Keratinocyte (primary cell): ENCODE data around the gene PHOSPHO1. TPM values are rescaled to one million over a fixed set of nuclear protein-coding genes. Genes with fewer than 3 reads are reported as not detected.

Experiments
- DNase-seq: peaks from one replicate; pipeline ENCODE4 v3.0.0-alpha.2; 2011; ENCODE audit warnings: low read depth, missing footprints, low spot score
- FAIRE-seq: peaks from 2 replicates; lab custom pipeline; 2011; peaks lifted over from hg19 to GRCh38; lab: Jason Lieb, UNC
- H2AFZ ChIP-seq: 2 replicates; pipeline ENCODE4 v1.6.0; 2012; ENCODE audit warnings: low read length, control low read depth, inconsistent platforms; ENCODE audit not compliant: control insufficient read depth
- H3K27ac ChIP-seq: 2 replicates; pipeline ENCODE4 v1.5.1; 2011; ENCODE audit warnings: low read length; ENCODE audit not compliant: control insufficient read depth, insufficient read depth
- H3K27me3 ChIP-seq: 3 replicates; pipeline ENCODE4 v1.6.0; 2011; ENCODE audit warnings: low read length; ENCODE audit not compliant: control insufficient read depth, insufficient read depth; ENCODE audit errors: extremely low read depth
- H3K36me3 ChIP-seq, 2 experiments: 2 replicates in 1 of 2; 3 replicates in 1 of 2; pipeline ENCODE4 v1.5.1; 2011; ENCODE audit warnings: low read length in 2 of 2, mild to moderate bottlenecking in 1 of 2; ENCODE audit not compliant: control insufficient read depth in 2 of 2, insufficient read depth in 2 of 2; ENCODE audit errors: extremely low read depth in 1 of 2
- H3K4me1 ChIP-seq: 3 replicates; pipeline ENCODE4 v1.5.1; 2011; ENCODE audit warnings: low read length; ENCODE audit not compliant: control insufficient read depth, insufficient read depth; ENCODE audit errors: extremely low read depth
- H3K4me2 ChIP-seq: 3 replicates; pipeline ENCODE4 v1.6.0; 2011; ENCODE audit warnings: low read depth, low read length; ENCODE audit not compliant: control insufficient read depth, insufficient read depth; ENCODE audit errors: extremely low read depth
- H3K4me3 ChIP-seq, 3 experiments: fragments of 200-600 bp in 1 of 3; sonication (generic) in 1 of 3; 2 replicates in 2 of 3; 3 replicates in 1 of 3; pipeline ENCODE4 v1.5.1; 2011 to 2016; ENCODE audit warnings: low read length in 3 of 3, mild to moderate bottlenecking in 3 of 3, control low read depth in 2 of 3, inconsistent platforms in 1 of 3, low read depth in 1 of 3, mixed read lengths in 1 of 3, mixed run types in 1 of 3, moderate library complexity in 1 of 3; ENCODE audit not compliant: control insufficient read depth in 2 of 3, insufficient read depth in 2 of 3; ENCODE audit errors: extremely low read depth in 1 of 3
- H3K79me2 ChIP-seq: 2 replicates; pipeline ENCODE4 v1.6.0; 2012; ENCODE audit warnings: low read length; ENCODE audit not compliant: control insufficient read depth, insufficient read depth
- H3K9ac ChIP-seq: 3 replicates; pipeline ENCODE4 v1.6.0; 2011; ENCODE audit warnings: low read length; ENCODE audit not compliant: control insufficient read depth, insufficient read depth; ENCODE audit errors: extremely low read depth
- H3K9me1 ChIP-seq: 3 replicates; pipeline ENCODE4 v1.6.0; 2011; ENCODE audit warnings: low read length; ENCODE audit not compliant: control insufficient read depth, insufficient read depth; ENCODE audit errors: extremely low read depth
- H3K9me3 ChIP-seq: 2 replicates; pipeline ENCODE4 v1.5.1; 2012; ENCODE audit warnings: low read depth, low read length; ENCODE audit not compliant: control insufficient read depth
- H4K20me1 ChIP-seq: 3 replicates; pipeline ENCODE4 v1.6.0; 2011; ENCODE audit warnings: low read length; ENCODE audit not compliant: control insufficient read depth, insufficient read depth; ENCODE audit errors: extremely low read depth
- CTCF ChIP-seq, 3 experiments: IDR thresholded peaks in 1 of 3; conservative IDR thresholded peaks in 1 of 3; optimal IDR thresholded peaks in 1 of 3; 2 replicates in 2 of 3; 3 replicates in 1 of 3; pipeline versions ENCODE3 to v1.5.1; 2011; ENCODE audit warnings: low read length in 3 of 3, mild to moderate bottlenecking in 3 of 3, moderate library complexity in 2 of 3, control low read depth in 1 of 3, inconsistent platforms in 1 of 3; ENCODE audit not compliant: insufficient read depth in 2 of 3; ENCODE audit errors: extremely low read depth in 1 of 3
- EZH2 ChIP-seq: IDR thresholded peaks from one replicate; pipeline ENCODE4 v1.6.1; 2012; ENCODE audit warnings: inconsistent platforms, mild to moderate bottlenecking, low read length, moderate library complexity
- dilution Hi-C: fragments of 300-500 bp; cut with MboI; formaldehyde crosslinking; loops from one replicate; pipeline ENCODE4 v1.7.0; 2020; ENCODE audit warnings: low sequenced_read_pairs; ENCODE audit not compliant: extremely low pct_ligation_motif_present
- polyA plus RNA-seq, 5 experiments: library from polyadenylated mRNA; depleted of rRNA in 3 of 5; stranded (reverse) in 3 of 5; stranded (forward) in 1 of 5; unstranded in 1 of 5; fragments of >200 nt; gene quantifications; 1 replicate in 1 of 5; 2 replicates in 3 of 5; 3 replicates in 1 of 5; pipeline versions ENCODE4 v1.2.1 to v1.2.3, GENCODE V29; 2011 to 2012; ENCODE audit warnings: missing spikeins in 2 of 5, low read depth in 1 of 5, low replicate concordance in 1 of 5

PHOSPHO1 gene
- polyA plus RNA-seq, 1 donor (not counting 4 experiments of a cell fraction or from before 2014, with no cell fraction given): 0.04 TPM

- H3K36me3 ChIP-seq: no peaks in the 10 kb centered on the region
- no peaks in the 10 kb centered on the region for H3K27me3 ChIP-seq
- H3K4me3 ChIP-seq: no peak overlapping the region
- H3K27ac ChIP-seq: no peak overlapping the region
- H3K9me1 ChIP-seq: no peaks in the 10 kb centered on the region
- no peaks in the 10 kb centered on the region for H4K20me1 ChIP-seq
- peaks cover 11% of the 10 kb centered on the region for H3K4me1 ChIP-seq
- no peak for DNase-seq
- no peak overlapping the region for H3K9ac ChIP-seq
- dilution Hi-C loops: no loop called here
- no peaks in the 10 kb centered on the region for H3K9me3 ChIP-seq
- H2AFZ ChIP-seq: no peak overlapping the region
- no peak for TF ChIP-seq EZH2
- no peak for TF ChIP-seq CTCF (optimal IDR thresholded peaks at IDR 0.05 in 1 of 3, IDR thresholded peaks at IDR 0.05 in 1 of 3, conservative IDR thresholded peaks at IDR 0.05 in 1 of 3; ENCODE audit: extremely low read depth in 1 of 3, insufficient read depth in 2 of 3, low read length in 3 of 3)
- H3K4me2 ChIP-seq: no peak overlapping the region
- FAIRE-seq: no peak
- H3K79me2 ChIP-seq: no peaks in the 10 kb centered on the region
These were observed 34.1 kb downstream of the PHOSPHO1 start for GRCh38 chr17:49196520-49196919.

GRCh38 chr17:49195751-49196150 lies 34.8 kb downstream of the PHOSPHO1 start:
- dilution Hi-C loops: no loop called here
- Histone ChIP-seq H2AFZ (no peak overlapping the region), H3K4me1 (peaks cover 13% of the 10 kb centered on the region), H3K36me3 (no peaks in the 10 kb centered on the region), H3K27me3 (no peaks in the 10 kb centered on the region), H4K20me1 (no peaks in the 10 kb centered on the region), H3K27ac (no peak overlapping the region), H3K9ac (no peak overlapping the region), H3K4me2 (no peak overlapping the region), H3K9me1 (no peaks in the 10 kb centered on the region), H3K4me3 (no peak overlapping the region), H3K9me3 (no peaks in the 10 kb centered on the region), H3K79me2 (no peaks in the 10 kb centered on the region)
- TF ChIP-seq CTCF (optimal IDR thresholded peaks at IDR 0.05 in 1 of 3, IDR thresholded peaks at IDR 0.05 in 1 of 3, conservative IDR thresholded peaks at IDR 0.05 in 1 of 3; ENCODE audit: extremely low read depth in 1 of 3, insufficient read depth in 2 of 3, low read length in 3 of 3) (no peak), EZH2 (no peak)
- DNase-seq (no peak), FAIRE-seq (no peak)
